NAMALWA (cell line): ENCODE measurements around the gene PROZ.

Experiments used
- DNase-seq: peaks from one replicate; pipeline ENCODE4 v3.0.0-alpha.2; 2015; ENCODE audit warnings: low spot score

PROZ gene

DNA sequence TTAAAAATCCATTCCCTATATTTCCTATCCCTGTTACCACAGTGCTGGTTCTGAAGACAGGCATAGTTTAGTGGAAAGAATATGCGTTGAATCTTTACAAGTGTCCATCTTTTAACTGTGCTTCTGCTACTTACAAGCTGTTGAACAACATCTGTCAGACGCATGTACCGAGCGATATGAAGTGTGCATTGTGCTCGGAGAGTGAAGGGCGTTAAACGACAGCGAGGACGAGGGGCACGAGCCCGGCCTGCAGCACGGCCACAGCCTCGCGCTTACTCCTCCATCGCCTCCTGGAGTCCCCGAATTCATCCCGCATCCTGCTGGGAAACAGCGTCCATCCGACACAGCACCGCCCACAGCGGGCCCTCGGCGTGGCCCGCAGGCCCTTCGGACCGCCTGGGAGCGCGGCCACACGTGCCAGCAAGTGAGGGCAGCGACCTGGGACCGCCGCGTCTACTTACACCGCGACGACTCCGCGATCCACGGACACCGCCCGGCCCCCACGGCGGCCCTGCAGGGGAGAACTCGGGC, 49.5 kb downstream of the PROZ start:
- peak; percentile 66 for DNase-seq

DNA sequence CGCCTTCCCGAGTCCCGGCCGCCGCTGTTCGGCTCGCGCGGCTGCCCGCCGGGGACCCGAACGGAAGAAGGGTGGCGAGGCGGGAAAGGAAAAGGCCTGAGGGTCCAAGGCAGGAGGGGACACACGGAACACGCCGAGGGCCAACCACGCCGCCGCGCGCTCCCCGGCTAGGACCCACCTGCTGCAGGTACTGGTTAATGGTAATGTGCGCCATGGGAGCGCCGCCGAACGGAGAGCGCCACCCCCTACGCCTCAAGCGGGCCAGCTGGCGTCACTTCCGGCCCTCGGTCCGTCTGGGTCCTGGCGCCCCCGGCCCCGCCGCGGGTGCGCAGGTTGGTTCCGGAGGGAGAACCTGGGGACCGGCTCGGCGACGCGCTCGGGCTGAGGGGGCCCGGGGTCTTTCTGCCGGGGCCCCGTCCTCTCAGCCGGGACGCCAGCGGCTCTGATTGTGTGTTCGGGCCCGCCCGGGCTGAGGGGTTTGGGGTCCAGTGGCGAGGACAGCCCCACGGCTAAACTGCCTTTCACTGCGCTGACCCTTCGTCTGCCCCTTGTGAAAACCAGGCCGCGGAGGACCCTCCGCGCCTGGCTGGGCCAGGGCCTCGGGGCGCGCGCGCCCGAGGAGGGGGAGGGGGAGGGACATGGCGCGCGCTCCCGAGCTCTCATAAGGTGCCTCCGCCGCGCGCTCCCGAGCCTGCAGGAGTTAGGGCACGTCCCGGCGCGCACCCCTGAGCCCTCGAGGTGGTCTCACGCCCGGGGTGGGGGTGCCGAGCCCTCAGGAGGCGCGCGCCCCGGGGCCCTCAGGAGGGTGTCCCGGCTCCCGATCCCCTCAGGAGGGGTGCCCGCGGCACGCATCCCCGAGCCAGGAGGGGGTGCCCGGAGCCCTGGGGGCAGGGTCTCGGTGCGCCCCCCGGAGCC, 50.2 kb downstream of the PROZ start, which contains the start of gene PCID2:
PCID2 (minus strand) TSS at position 249 of the 915 bp plus-strand sequence; CDS start at position 214, 35 bp downstream.
- peak; percentile 96 for DNase-seq

DNA sequence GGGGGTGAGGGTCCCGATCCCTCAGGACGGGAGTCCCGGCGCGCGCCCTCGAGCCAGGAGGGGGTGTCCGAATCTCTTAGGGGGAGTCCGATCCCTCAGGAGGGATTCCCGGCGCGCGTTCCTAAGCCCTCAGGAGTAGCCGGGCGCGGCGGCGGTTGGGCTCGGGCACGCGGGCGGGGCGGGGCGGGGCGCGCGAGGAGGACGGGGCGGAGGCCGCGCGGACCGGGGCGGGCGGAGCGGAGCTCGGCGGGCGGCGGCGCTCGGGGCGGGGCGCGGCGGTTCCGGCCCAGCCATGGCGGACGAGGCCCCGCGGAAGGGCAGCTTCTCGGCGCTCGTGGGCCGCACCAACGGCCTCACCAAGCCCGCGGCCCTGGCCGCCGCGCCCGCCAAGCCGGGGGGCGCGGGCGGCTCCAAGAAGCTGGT, 50.9 kb downstream of the PROZ start, which contains the start of gene CUL4A:
CUL4A (plus strand) TSS at position 278 of the 423 bp plus-strand sequence; CDS start at position 293, 15 bp downstream.
- DNase-seq = no peak

DNA sequence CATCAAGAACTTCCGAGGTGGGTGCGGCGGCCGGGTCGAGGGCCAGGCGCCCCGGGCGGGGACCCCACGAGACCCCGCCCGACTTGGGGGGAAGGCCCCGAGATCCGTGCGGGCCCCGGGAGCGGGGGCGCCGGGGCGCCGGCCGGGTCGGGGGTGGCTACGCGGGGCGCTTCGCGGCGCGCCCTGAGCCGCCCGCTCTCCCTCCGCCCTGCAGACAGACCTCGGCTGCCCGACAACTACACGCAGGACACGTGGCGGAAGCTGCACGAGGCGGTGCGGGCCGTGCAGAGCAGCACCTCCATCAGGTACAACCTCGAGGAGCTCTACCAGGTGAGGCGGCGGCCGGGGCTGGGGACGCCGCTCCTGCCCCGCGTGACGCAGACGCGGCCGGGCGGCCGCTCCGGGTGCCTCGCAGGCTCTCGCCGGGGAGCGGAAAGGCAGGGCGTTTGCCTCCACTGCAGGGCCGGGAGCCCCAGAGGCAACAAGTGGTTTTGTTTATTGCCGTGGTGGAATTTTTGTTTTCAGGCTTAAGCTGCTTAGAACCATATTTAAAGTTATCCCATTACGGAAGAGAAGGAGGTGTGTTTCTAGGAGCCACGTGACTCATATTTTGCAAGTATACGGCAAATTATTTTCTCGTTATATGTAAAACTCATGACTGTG, 51.4 kb downstream of the PROZ start:
- peak; percentile 87 for DNase-seq

DNA sequence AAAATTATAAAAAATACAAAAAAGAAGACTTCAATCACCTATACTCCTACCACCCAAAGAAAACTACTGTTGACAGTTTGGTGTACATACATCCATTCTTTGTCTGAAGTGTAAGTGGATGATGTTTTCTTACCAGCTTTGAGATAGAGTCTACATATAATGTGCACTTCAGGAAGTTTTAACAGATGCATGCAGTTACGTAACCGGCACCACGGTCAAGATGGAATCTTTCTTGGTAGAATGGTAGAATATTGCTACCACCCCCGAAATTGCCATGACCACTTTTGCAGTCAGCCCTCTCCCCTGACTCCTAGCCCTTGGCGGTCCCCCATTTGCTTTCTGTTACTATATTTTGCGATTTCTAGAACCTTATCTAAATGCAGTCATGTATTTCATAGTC, 52.4 kb downstream of the PROZ start:
- DNase-seq = no peak

DNA sequence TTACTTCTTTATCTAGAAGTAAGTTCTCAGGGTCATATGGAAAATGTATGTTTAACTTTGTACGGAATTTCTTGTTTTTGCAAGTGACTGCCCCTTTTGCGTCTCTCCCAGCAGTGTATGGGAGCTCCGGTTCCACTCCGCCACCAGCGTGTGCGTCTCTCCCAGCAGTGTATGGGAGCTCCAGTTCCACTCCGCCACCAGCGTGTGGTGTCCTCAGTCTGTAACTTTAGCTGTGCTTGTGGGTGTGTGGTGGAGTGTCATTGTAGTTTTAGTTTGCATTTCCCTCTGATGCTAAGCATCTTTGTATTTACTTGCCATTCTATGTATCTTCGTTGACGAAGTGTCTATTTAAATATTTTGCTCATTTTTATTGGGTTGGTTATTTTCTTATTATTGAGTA, 53.3 kb downstream of the PROZ start:
- peak; percentile 62 for DNase-seq

DNA sequence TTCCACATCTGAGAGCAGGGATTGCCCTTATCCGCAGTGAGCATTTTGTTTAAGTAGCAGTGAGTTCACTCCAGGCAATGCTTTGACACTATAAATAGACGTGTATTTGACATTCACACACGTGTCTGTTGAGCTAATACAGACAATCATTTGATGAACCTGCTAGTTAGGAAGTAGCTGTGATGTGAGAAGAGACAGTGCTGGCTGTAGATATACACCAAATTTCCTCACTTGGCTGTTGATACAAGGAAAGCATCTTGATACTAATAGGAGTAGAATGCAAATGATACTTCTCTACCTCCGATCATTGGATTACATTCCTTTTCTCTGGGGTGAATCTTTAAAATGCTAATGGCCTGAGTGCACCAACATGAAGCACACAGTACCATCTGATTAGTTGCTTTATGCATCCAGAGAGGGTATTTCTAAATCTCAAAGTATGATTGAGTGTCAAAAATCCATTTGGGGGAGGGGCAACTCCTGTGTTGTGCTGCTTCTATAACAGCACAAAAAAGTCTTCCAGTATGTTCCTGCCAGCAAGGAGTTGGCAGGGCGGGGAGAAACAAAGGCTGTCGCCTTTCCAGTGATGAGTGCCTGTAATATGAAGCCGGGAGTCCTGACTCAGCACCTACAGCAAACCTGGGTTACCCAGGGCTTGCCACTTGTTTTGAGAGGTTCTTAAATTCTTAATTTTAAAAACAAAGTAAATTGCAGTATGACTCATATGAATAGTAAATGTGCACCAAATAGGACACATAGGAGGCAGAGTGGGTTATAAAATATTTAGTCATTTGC, 58.0 kb downstream of the PROZ start:
- DNase-seq = no peak

DNA sequence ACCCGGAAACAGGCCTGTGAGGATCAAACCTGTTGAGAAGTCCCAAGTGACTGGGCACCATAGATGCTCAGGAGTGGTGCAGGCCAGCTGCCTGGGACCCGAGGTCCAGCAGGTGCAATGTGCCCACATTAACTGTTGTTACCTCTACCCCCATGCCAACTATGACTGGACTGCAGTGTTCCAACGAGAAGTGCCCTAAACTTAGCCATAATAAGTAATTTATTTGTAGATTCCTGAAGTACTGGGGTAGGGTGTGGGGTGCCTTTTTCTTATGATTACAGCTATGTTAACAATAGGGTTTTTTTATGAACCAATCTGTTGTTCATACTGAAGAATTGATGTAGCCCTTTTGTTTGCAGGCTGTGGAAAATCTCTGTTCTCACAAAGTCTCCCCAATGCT, 60.1 kb downstream of the PROZ start:
- no peak for DNase-seq

DNA sequence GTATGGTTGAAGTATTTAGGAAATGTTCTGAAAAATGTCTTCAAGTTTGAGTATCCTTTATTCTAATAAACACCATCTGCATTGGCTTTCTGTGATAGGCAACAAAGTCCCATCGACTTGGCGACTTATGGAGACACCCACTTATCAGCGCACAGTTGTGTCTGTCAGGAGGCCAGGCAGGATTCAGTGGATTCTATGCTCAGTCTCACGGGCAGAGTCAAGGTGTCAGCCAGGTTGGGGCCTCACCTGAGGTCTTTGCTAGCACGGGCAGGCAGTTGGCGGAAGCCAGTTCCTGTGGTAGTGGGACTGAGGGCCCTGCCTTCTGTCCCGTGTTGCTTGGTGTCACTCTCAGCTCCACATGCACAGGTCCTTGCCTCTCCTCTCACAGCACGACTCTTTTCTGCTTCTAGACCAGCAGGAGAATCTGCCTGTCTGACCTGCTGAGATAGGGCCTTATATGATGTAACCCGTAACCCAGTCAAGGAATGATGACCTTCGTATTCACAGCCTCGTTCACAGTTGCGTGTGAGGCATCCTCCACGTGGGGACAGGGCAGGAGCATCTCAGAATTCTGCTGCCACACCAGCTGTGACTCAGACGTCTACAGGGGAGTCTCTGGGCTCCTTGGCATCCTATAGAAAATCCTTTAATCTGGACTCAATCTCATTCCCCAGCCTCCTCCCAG, 61.0 kb downstream of the PROZ start:
- DNase-seq = no peak

DNA sequence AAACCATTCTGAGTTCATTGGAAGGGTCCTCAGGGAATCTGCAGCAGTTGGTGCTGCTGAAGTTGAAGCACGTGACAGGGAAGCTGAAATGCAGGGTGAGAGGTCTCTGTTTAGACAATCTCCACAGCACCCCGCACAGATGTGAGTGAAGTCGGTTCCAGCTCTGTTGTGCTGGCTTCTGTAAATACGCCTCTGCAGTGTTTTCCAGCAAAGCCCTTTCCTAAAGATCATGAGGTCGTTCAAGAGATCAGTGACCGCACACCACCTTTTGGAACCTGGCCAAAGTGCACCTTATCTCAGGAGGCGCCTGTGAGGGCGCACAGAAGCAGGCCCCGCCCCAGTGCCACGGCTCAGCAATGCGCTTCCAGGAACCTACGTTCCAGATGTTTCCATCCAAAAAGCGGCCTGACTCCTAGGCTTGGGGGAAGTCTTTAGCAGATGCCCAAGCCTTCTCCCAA, 61.7 kb downstream of the PROZ start:
- no peak for DNase-seq

DNA sequence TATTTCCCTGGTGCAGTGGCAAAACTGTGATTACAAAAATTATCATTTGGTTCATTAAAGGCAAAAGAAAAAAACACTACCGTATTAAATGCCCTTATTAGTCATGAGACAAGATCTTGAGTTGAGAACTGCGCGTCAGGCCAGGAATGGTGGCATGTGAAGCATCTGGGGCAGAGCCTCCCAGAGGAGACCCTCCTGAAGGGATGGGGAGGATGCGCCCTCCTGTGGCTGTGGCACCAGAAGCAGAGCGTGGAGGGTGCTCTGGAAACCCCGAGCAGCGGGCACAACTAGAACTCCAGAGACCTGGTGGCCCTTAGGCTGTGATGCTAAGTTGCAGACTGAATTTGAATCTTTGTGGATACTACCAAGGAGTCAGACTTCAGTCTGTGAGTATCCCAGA, 62.4 kb downstream of the PROZ start:
- DNase-seq = no peak
